NCI-H1417 (cell line): ENCODE results near the gene LARGE2.

Experiments
- DNase-seq, 3 experiments: peaks; one replicate each; lab custom pipeline; 2025; lab: John Stamatoyannopoulos, UW

Gene LARGE2

GRCh38 chr11:45913942-45914635 is 8.4 kb upstream of the LARGE2 start:
- DNase-seq: no peak

GRCh38 chr11:45915446-45915845 is 7.0 kb upstream of the LARGE2 start:
- DNase-seq: no peak

- no peak for DNase-seq
These were observed 5.2 kb upstream of the LARGE2 start for GRCh38 chr11:45917286-45917622.

GRCh38 chr11:45917623-45918330 is 4.7 kb upstream of the LARGE2 start, which contains the start of gene PEX16:
Gene PEX16 (minus strand): TSS chr11:45917877. CDS start chr11:45917811, 66 bp downstream.
- peak; percentile 93 to 98 (median 95) for DNase-seq

GRCh38 chr11:45918331-45918941 is 4.0 kb upstream of the LARGE2 start:
- peak; percentile 80 to 82 (median 81) for DNase-seq

- DNase-seq: no peak
These were observed 3.3 kb upstream of the LARGE2 start for GRCh38 chr11:45918962-45919675.

GRCh38 chr11:45919806-45920530 is 2.5 kb upstream of the LARGE2 start:
- DNase-seq: no peak

GRCh38 chr11:45920531-45921477 is 1.7 kb upstream of the LARGE2 start:
- DNase-seq: no peak

- peak; percentile 87 to 92 (median 90) for DNase-seq
These were observed 663 bp upstream of the LARGE2 start for GRCh38 chr11:45921561-45922424.

- no peak for DNase-seq
These were observed 1.8 kb downstream of the LARGE2 start for GRCh38 chr11:45924036-45924915.

GRCh38 chr11:45924927-45925326 is 2.5 kb downstream of the LARGE2 start:
- DNase-seq: no peak

GRCh38 chr11:45925550-45925949 is 3.1 kb downstream of the LARGE2 start:
- no peak for DNase-seq

- DNase-seq: no peak
These were observed 3.5 kb downstream of the LARGE2 start for GRCh38 chr11:45926001-45926401.

- no peak for DNase-seq
These were observed 4.3 kb downstream of the LARGE2 start for GRCh38 chr11:45926536-45927331.

GRCh38 chr11:45927332-45927683 is 4.9 kb downstream of the LARGE2 start:
- DNase-seq: no peak

GRCh38 chr11:45927684-45928413 is 5.4 kb downstream of the LARGE2 start:
- DNase-seq: no peak

- DNase-seq: no peak
These were observed 6.2 kb downstream of the LARGE2 start for GRCh38 chr11:45928535-45929215.
